ENCODE measurements around the gene SOBP. TPM values are rescaled to one million over a fixed set of nuclear protein-coding genes. Genes with fewer than 3 reads are reported as not detected.

SOBP gene
- total RNA-seq, 2 donors from 2014 or later: 13.6 to 14.4 TPM

GRCh38 chr6:107689951-107690642 is 200.2 kb downstream of the SOBP start:
- DNase-seq: no peak
- peak; percentile 15 to 34 for ATAC-seq
- intact Hi-C loops (cut with DNase I): no loop called here

- intact Hi-C loops (cut with DNase I): no loop called here
- peak; percentile 53 to 71 for ATAC-seq
- no peak for DNase-seq
Observed at GRCh38 chr6:107690643-107691061, 200.7 kb downstream of the SOBP start.

GRCh38 chr6:107691062-107691751 is 201.3 kb downstream of the SOBP start:
- intact Hi-C loops (cut with DNase I): no loop called here
- ATAC-seq: peak in 1 of 2 donors; percentile 64
- DNase-seq: no peak

GRCh38 chr6:107692351-107692750 is 202.4 kb downstream of the SOBP start:
- no peak for DNase-seq
- ATAC-seq: no peak
- intact Hi-C loops (cut with DNase I): no loop called here

- DNase-seq (no peak), ATAC-seq (no peak)
- intact Hi-C loops (cut with DNase I): no loop called here
Observed at GRCh38 chr6:107695061-107695720, 205.3 kb downstream of the SOBP start.

- ATAC-seq: peak in 1 of 2 donors; percentile 24
- intact Hi-C loops (cut with DNase I): no loop called here
- DNase-seq: no peak
Observed at GRCh38 chr6:107697682-107698081, 207.8 kb downstream of the SOBP start.

- intact Hi-C loops (cut with DNase I): no loop called here
- ATAC-seq (peak; percentile 34 to 85), DNase-seq (no peak)
Observed at GRCh38 chr6:107698146-107698545, 208.2 kb downstream of the SOBP start.

GRCh38 chr6:107699254-107699653 is 209.3 kb downstream of the SOBP start:
- no peak for ATAC-seq
- intact Hi-C loops (cut with DNase I): no loop called here
- no peak for DNase-seq

- intact Hi-C loops (cut with DNase I): no loop called here
- DNase-seq: no peak
- ATAC-seq: no peak
Observed at GRCh38 chr6:107699697-107700325, 209.9 kb downstream of the SOBP start.

- ATAC-seq: no peak
- intact Hi-C loops (cut with DNase I): no loop called here
- DNase-seq: no peak
Observed at GRCh38 chr6:107703606-107704005, 213.7 kb downstream of the SOBP start.

GRCh38 chr6:107704347-107705013 is 214.6 kb downstream of the SOBP start:
- ATAC-seq: peak in 1 of 2 donors; percentile 61
- intact Hi-C loops (cut with DNase I): no loop called here

GRCh38 chr6:107706516-107707115 is 216.7 kb downstream of the SOBP start:
- ATAC-seq (no peak), DNase-seq (no peak)
- intact Hi-C loops (cut with DNase I): no loop called here

More at GRCh38 chr6:107704347-107705013, 214.6 kb downstream of the SOBP start:
- DNase-seq: no peak

GRCh38 chr6:107707346-107708275 is 217.7 kb downstream of the SOBP start:
- no peak for ATAC-seq
- no peak for DNase-seq
- intact Hi-C loops (cut with DNase I): no loop called here

- no peak for ATAC-seq
- no peak for DNase-seq
- intact Hi-C loops (cut with DNase I): no loop called here
Observed at GRCh38 chr6:107708435-107708834, 218.5 kb downstream of the SOBP start.

GRCh38 chr6:107709341-107709740 is 219.4 kb downstream of the SOBP start:
- intact Hi-C loops (cut with DNase I): no loop called here
- ATAC-seq (no peak), DNase-seq (no peak)
